DMS114 treated with DMSO at 0.1 percent for 48 hours (cell line): ENCODE results near the gene MRPL14.

Experiments
- DNase-seq: peaks from one replicate; lab custom pipeline; 2025; ENCODE audit not compliant: unreplicated experiment; lab: John Stamatoyannopoulos, UW

Gene MRPL14

DNA sequence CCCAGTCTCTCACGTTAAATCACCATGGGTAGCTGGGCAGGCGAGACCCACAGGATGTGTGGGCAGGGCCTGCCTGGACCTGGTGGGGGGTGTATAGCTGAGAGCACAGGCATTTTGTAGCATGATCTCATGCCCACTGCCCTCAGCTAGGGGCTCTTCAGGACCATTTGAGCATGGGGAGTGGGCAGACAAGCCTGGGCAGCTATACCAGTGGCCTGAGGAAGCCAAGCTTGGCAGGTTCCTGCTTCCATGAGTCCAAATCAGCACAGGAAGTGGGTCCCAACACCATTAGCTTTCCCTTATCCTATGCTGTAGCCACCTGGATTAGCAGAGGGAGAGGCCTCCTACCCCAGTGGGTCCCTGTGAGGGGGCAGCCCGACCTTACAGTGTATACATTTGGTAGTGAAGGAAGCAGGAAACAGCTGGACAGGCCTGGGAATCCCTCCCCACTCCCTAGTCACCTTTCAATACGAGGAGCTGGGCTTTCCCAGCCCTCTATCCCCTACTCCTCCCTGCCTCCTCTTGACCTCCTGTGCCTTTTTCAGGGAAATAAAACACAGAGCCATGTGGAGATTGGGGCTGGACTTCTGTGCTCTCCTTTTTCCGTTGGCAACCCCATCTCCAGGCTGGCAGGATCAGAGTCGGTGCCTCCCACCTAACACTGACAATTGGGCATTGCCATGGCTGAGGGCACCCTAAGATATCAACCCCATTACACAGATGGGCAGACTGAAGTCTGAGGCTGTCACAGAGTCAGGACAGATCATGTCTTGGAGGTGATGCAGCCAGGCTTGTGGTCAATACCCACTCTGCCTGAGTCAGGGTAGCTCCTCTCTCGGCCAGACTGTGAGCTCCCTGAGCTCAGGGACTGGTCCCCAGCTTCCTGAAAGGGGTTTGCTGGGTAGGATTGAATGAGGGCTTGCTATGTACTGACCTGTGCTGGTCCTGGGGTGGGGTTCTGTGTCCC is 59.8 kb downstream of the MRPL14 start:
- DNase-seq: no peak

DNA sequence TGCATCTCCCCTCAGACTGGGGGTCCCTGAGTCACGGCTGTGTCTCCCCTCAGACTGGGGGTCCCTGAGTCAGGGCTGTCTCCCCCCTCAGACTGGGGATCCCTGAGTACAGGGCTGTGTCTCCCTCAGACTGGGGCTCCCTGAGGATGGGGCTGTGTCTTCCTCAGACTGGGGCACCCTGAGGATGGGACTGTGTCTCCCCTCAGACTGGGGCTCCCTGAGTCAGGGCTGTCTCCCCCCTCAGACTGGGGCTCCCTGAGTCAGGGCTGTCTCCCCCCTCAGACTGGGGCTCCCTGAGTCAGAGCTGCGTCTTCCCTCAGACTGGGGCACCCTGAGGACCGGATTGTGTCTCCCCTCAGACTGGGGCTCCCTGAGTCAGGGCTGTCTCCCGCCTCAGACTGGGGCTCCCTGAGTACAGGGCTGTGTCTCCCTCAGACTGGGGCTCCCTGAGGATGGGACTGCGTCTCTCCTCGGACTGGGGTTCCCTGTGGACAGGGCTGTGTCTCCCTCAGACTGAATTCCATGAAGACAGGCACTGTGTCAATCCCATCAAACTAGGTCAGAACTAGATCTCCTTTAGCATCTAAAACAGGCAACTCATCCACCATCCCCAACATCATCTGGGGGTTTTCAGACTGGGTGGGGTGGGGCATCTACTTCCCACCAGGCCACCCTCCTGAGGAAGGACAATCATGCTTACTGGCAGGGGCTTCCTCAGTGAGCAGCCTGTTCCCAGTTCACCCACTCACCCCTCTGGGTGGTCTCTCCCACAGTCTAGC is 60.7 kb downstream of the MRPL14 start:
- no peak for DNase-seq

DNA sequence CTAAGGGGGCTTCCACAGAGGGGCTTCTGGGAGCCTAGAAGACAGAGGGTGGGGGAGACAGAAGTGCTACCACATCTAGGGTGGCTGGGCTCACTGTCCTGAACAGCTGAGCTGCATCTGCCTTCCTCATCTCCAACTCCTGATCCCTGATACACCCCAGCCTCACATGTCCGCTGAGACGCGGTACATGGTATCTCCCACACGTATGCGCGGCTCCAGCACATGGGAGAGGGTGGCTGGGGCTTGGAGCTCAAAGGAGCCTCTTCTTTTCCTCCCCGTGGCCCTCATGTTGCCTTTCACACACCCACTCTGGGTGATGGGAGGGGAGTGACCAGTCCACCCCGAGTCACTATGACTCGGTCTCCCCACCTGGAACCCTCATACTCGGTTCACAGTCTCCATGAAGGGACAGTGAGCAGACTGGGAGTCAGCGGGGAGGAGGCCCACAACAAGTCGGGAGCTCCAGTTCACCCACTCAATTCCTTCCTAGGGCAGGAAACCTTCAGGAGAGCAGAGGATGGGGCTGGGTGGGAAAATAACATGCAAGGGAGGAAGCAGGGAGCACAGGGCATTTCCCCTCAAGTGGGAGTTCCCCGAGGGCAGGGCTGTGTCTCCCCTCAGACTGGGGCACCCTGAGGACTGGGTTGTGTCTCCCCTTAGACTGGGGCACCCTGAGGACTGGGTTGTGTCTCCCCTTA is 61.7 kb downstream of the MRPL14 start:
- DNase-seq: no peak

DNA sequence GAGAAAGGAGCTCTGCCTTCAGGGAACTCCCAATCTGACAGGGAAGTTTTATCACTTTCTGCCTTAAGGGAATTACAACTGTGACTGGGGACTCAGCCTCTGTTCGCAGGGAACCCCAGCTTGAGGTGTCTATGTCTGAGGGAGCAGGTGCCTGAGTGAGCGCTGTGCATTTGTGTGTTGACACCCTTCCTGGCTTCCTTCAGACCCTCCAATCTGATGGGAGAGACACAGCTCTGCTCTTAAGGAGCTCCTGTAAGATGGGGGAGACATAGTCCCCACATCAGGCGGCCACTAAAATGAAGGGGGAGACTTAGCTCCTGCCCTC is 62.3 kb downstream of the MRPL14 start:
- DNase-seq: no peak

GRCh38 chr6:44064089-44064947 is 62.9 kb downstream of the MRPL14 start:
- DNase-seq: no peak

- no peak for DNase-seq
Measured at GRCh38 chr6:44063561-44064059, 63.6 kb downstream of the MRPL14 start.
